Spleen (tissue), 11 donors: ENCODE results near the gene ENTPD2. TPM values are rescaled to one million over a fixed set of nuclear protein-coding genes. Genes with fewer than 3 reads are reported as not detected.

Experiments
- DNase-seq: peaks from one replicate; pipeline ENCODE4 v3.0.0-alpha.2; 2020
- H3K27ac ChIP-seq, 8 donors: fragments of 200-600 bp; sonication (generic) in 7 of 8; 1 replicate in 4 of 8; 2 replicates in 4 of 8; pipeline versions ENCODE4 v1.5.0 to v1.8.0; 2016 to 2021; ENCODE audit warnings: inconsistent platforms in 4 of 8, mild to moderate bottlenecking in 4 of 8, moderate library complexity in 1 of 8
- H3K27me3 ChIP-seq, 7 donors: fragments of 200-600 bp; sonication (generic) in 6 of 7; replicated peaks in 1 of 7; 1 replicate in 4 of 7; 2 replicates in 3 of 7; pipeline versions ENCODE4 v1.5.0 to v1.8.0; 2016 to 2021; ENCODE audit warnings: inconsistent platforms in 3 of 7, mild to moderate bottlenecking in 1 of 7
- H3K36me3 ChIP-seq, 6 donors: fragments of 200-600 bp; sonication (generic) in 5 of 6; 1 replicate in 4 of 6; 2 replicates in 2 of 6; pipeline versions ENCODE4 v1.5.0 to v1.8.0; 2016 to 2021; ENCODE audit warnings: inconsistent platforms in 2 of 6
- H3K4me1 ChIP-seq, 6 donors: fragments of 200-600 bp; sonication (generic) in 5 of 6; 1 replicate in 3 of 6; 2 replicates in 3 of 6; pipeline versions ENCODE4 v1.5.0 to v1.8.0; 2016 to 2021; ENCODE audit warnings: inconsistent platforms in 3 of 6
- H3K4me3 ChIP-seq, 8 donors: fragments of 200-600 bp; sonication (generic) in 7 of 8; 1 replicate in 4 of 8; 2 replicates in 4 of 8; pipeline versions ENCODE4 v1.5.0 to v1.8.0; 2016 to 2021; ENCODE audit warnings: inconsistent platforms in 4 of 8, mild to moderate bottlenecking in 4 of 8, moderate library complexity in 2 of 8
- H3K9me3 ChIP-seq, 8 donors: fragments of 200-600 bp; sonication (generic) in 7 of 8; 1 replicate in 4 of 8; 2 replicates in 4 of 8; pipeline versions ENCODE4 v1.5.0 to v1.8.0; 2016 to 2021; ENCODE audit warnings: inconsistent platforms in 4 of 8
- CTCF ChIP-seq, 11 experiments: fragments of 200-600 bp in 7 of 11; fragments of 450-650 bp in 4 of 11; sonication (generic) in 4 of 11; IDR thresholded peaks in 8 of 11; conservative IDR thresholded peaks in 3 of 11; 1 replicate in 7 of 11; 2 replicates in 4 of 11; pipeline versions ENCODE4 v1.4.0 to v1.8.0; 2016 to 2021; ENCODE audit warnings: antibody characterized with exemption in 11 of 11, inconsistent platforms in 4 of 11, mild to moderate bottlenecking in 1 of 11
- POLR2A ChIP-seq, 3 donors: fragments of 450-650 bp; IDR thresholded peaks; one replicate each; pipeline ENCODE4 v1.5.1; 2017; ENCODE audit warnings: antibody characterized with exemption in 3 of 3, mild to moderate bottlenecking in 1 of 3
- POLR2AphosphoS5 ChIP-seq, 3 donors: sonication (generic); formaldehyde crosslinking; IDR thresholded peaks; one replicate each; pipeline ENCODE4 v1.5.1; 2017; ENCODE audit warnings: antibody characterized with exemption in 3 of 3
- WGBS, 5 donors: extraction: QIAGEN DNeasy Blood & Tissue Kit in 3 of 5; methylation state at CpG; one replicate each; pipeline versions ENCODE4 v1.1.5 to v1.1.7; 2013 to 2018; 5-methylcytosine and 5-hydroxymethylcytosine counted together
- intact Hi-C: fragments of 100-400 bp; cut with DNase I; formaldehyde crosslinking; loops from one replicate; pipeline ENCODE4 v1.15.0; 2023; ENCODE audit warnings: low total_unique reads
- polyA plus RNA-seq, 3 donors: library from polyadenylated mRNA; stranded (reverse); fragments of 200-250 nt; gene quantifications; one replicate each; pipeline ENCODE4 v1.2.1, GENCODE V29; 2013
- total RNA-seq, 7 donors: library from RNA; depleted of rRNA in 3 of 7; stranded (reverse); fragments of >200 nt in 3 of 7; fragmentation: NEBNext Ultra II Directional in 4 of 7; extraction: Animal tissue kit (Norgen Biotek cat#: 25700) in 4 of 7; gene quantifications; one replicate each; pipeline versions ENCODE4 v1.1.0 to v1.2.1, GENCODE V29; 2016 to 2021
- donor health status: healthy with polysubstance abuse.
- donor health status: DM: no; HTN: no; CAD: no; lungs with moderate emphysema.
- donor health status: DM: no; HTN: no; CAD: no.
- donor health status: Bipolar disorder and iron deficiency.
- donor health status: healthy.
- donor health status: DM: no; HTN: no; CAD: no.
- donor health status: DM: yes; HTN: yes; CAD: no.

ENTPD2 gene
- total and polyA plus RNA-seq, 10 donors = 0.11 to 0.58 (median 0.36) TPM; not detected in 6

DNA sequence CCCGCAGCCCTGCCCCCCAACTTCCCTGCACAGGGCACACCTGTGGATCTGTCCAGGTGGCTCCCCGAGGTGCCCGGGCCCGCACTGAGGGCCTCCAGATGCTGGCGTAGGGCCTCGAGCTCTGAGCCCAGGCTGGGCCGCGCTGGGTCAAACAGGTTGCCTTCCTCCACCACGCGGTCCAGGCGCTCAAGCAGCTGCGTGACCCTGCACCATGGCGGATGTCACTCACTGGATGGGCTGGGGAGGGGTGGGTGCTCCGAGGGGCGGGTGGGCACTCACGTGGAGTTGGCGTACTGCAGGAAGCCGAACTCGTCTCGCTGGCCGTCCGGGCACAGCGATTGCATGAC lies 31.2 kb downstream of the ENTPD2 start:
- DNase-seq = no peak
- no peak overlapping the region for H3K4me3 ChIP-seq
- H3K27me3 ChIP-seq = no peaks in the 10 kb centered on the region
- peaks cover 8 to 62% (median 38%) of the 10 kb centered on the region in 6 donors for H3K4me1 ChIP-seq
- intact Hi-C loops = no loop called here
- no peak for TF ChIP-seq POLR2A (IDR thresholded peaks at IDR 0.05)
- TF ChIP-seq POLR2AphosphoS5 (IDR thresholded peaks at IDR 0.05) = peak in 1 of 3 donors; percentile 20
- no peak for TF ChIP-seq CTCF (IDR thresholded peaks at IDR 0.05 in 8 of 11, conservative IDR thresholded peaks at IDR 0.05 in 3 of 11)
- peaks cover 0 to 43% (median 7%) of the 10 kb centered on the region in 6 donors for H3K36me3 ChIP-seq
- 81 to 90% (median 84%) methylated on average over 15 to 23 of the region's 23 CpGs for WGBS, 5 donors
- peak overlapping the region in 5 of 8 donors; percentile 31 to 60 (median 43) for H3K27ac ChIP-seq
- no peaks in the 10 kb centered on the region for H3K9me3 ChIP-seq

- Histone ChIP-seq H3K27ac (peak overlapping the region in 3 of 8 donors; percentile 41 to 60 (median 48)), H3K9me3 (no peaks in the 10 kb centered on the region), H3K4me3 (no peak overlapping the region), H3K4me1 (peaks cover 4 to 57% (median 33%) of the 10 kb centered on the region in 6 donors), H3K36me3 (peaks cover 0 to 48% (median 12%) of the 10 kb centered on the region in 6 donors), H3K27me3 (no peaks in the 10 kb centered on the region)
- intact Hi-C loops = no loop called here
- 51 to 75% (median 57%) methylated on average over 21 to 30 of the region's 30 CpGs for WGBS, 5 donors
- peak; percentile 89 for DNase-seq
- TF ChIP-seq CTCF (IDR thresholded peaks at IDR 0.05 in 8 of 11, conservative IDR thresholded peaks at IDR 0.05 in 3 of 11) (no peak), POLR2AphosphoS5 (IDR thresholded peaks at IDR 0.05) (no peak), POLR2A (IDR thresholded peaks at IDR 0.05) (no peak)
These were observed 31.7 kb downstream of the ENTPD2 start for GRCh38 chr9:137021979-137022661.

DNA sequence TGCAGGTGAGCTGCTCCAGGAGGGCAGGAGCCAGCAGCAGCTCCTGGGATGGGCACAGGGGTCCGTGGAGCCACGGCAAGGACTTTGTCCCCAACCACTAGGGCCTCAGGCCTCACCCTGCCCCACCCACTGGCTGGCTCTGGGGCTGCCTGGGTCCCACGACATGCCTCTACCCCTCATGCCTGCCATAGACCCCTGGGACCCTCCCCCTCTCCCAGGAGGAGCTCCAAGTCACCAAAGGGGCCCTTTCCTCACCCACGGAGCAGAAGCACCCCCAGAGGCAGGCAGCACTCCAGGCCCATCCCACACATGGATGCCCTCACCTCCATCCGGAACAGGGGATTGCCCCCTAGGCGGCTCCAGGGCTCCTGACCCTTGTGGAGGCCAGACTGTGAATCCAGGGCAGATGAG lies 32.3 kb downstream of the ENTPD2 start:
- Histone ChIP-seq H3K27me3 (no peaks in the 10 kb centered on the region), H3K9me3 (no peaks in the 10 kb centered on the region), H3K27ac (no peak overlapping the region), H3K4me1 (peaks cover 0 to 51% (median 27%) of the 10 kb centered on the region in 6 donors), H3K36me3 (peaks cover 0 to 54% (median 17%) of the 10 kb centered on the region in 6 donors), H3K4me3 (no peak overlapping the region)
- intact Hi-C loops = no loop called here
- 89 to 96% (median 91%) methylated on average over 6 of the region's 6 CpGs for WGBS, 5 donors
- no peak for DNase-seq
- TF ChIP-seq POLR2A (IDR thresholded peaks at IDR 0.05) (no peak), POLR2AphosphoS5 (IDR thresholded peaks at IDR 0.05) (no peak)

GRCh38 chr9:137020771-137021567 lies 32.9 kb downstream of the ENTPD2 start:
- no peaks in the 10 kb centered on the region for H3K27me3 ChIP-seq
- no peak overlapping the region for H3K4me3 ChIP-seq
- intact Hi-C loops = no loop called here
- H3K4me1 ChIP-seq = peaks cover 0 to 45% (median 21%) of the 10 kb centered on the region in 6 donors
- TF ChIP-seq CTCF (IDR thresholded peaks at IDR 0.05 in 8 of 11, conservative IDR thresholded peaks at IDR 0.05 in 3 of 11) (no peak), POLR2A (IDR thresholded peaks at IDR 0.05) (no peak), POLR2AphosphoS5 (IDR thresholded peaks at IDR 0.05) (no peak)
- WGBS, 5 donors = 89 to 97% (median 95%) methylated on average over 22 to 32 of the region's 32 CpGs
- H3K36me3 ChIP-seq = peaks cover 0 to 60% (median 23%) of the 10 kb centered on the region in 6 donors
- H3K9me3 ChIP-seq = no peaks in the 10 kb centered on the region
- DNase-seq = no peak
- H3K27ac ChIP-seq = no peak overlapping the region
